ENCODE measurements around the gene ZDHHC11B.

Gene ZDHHC11B

GRCh38 chr5:670396-671270, 113.9 kb downstream of the ZDHHC11B start:
- no peak for TF ChIP-seq JUND (IDR thresholded peaks at IDR 0.05; ENCODE audit: low read depth)
- no peak for DNase-seq (ENCODE audit: low read depth in 1 of 2, low spot score in 1 of 2)
- in situ Hi-C loops (cut with HindIII; ENCODE audit: low pct_unique_long_range_greater_than_20kb, low sequenced_read_pairs) = no loop called here

GRCh38 chr5:669842-670395, 114.6 kb downstream of the ZDHHC11B start:
- no peak for TF ChIP-seq JUND (IDR thresholded peaks at IDR 0.05; ENCODE audit: low read depth)
- in situ Hi-C loops (cut with HindIII; ENCODE audit: low pct_unique_long_range_greater_than_20kb, low sequenced_read_pairs) = no loop called here
- no peak for DNase-seq (ENCODE audit: low read depth in 1 of 2, low spot score in 1 of 2)

- TF ChIP-seq JUND (IDR thresholded peaks at IDR 0.05; ENCODE audit: low read depth) = no peak
- in situ Hi-C loops (cut with HindIII; ENCODE audit: low pct_unique_long_range_greater_than_20kb, low sequenced_read_pairs) = no loop called here
- DNase-seq (ENCODE audit: low read depth in 1 of 2, low spot score in 1 of 2) = no peak
Observed at GRCh38 chr5:669111-669841, 115.3 kb downstream of the ZDHHC11B start.

GRCh38 chr5:668283-668995, 116.1 kb downstream of the ZDHHC11B start:
- in situ Hi-C loops (cut with HindIII; ENCODE audit: low pct_unique_long_range_greater_than_20kb, low sequenced_read_pairs) = no loop called here
- DNase-seq (ENCODE audit: low read depth in 1 of 2, low spot score in 1 of 2) = no peak
- TF ChIP-seq JUND (IDR thresholded peaks at IDR 0.05; ENCODE audit: low read depth) = no peak

- in situ Hi-C loops (cut with HindIII; ENCODE audit: low pct_unique_long_range_greater_than_20kb, low sequenced_read_pairs) = no loop called here
- no peak for TF ChIP-seq JUND (IDR thresholded peaks at IDR 0.05; ENCODE audit: low read depth)
Observed at GRCh38 chr5:666816-667498, 117.6 kb downstream of the ZDHHC11B start.

GRCh38 chr5:665956-666711, 118.4 kb downstream of the ZDHHC11B start:
- in situ Hi-C loops (cut with HindIII; ENCODE audit: low pct_unique_long_range_greater_than_20kb, low sequenced_read_pairs) = no loop called here
- TF ChIP-seq JUND (IDR thresholded peaks at IDR 0.05; ENCODE audit: low read depth) = no peak
- DNase-seq (ENCODE audit: low read depth in 1 of 2, low spot score in 1 of 2) = no peak

More at GRCh38 chr5:666816-667498, 117.6 kb downstream of the ZDHHC11B start:
- no peak for DNase-seq (ENCODE audit: low read depth in 1 of 2, low spot score in 1 of 2)

GRCh38 chr5:665541-665955, 119.0 kb downstream of the ZDHHC11B start:
- no peak for TF ChIP-seq JUND (IDR thresholded peaks at IDR 0.05; ENCODE audit: low read depth)
- DNase-seq (ENCODE audit: low read depth in 1 of 2, low spot score in 1 of 2) = no peak
- in situ Hi-C loops (cut with HindIII; ENCODE audit: low pct_unique_long_range_greater_than_20kb, low sequenced_read_pairs) = no loop called here

- in situ Hi-C loops (cut with HindIII; ENCODE audit: low pct_unique_long_range_greater_than_20kb, low sequenced_read_pairs) = no loop called here
- TF ChIP-seq JUND (IDR thresholded peaks at IDR 0.05; ENCODE audit: low read depth) = no peak
- no peak for DNase-seq (ENCODE audit: low read depth in 1 of 2, low spot score in 1 of 2)
Observed at GRCh38 chr5:664994-665360, 119.6 kb downstream of the ZDHHC11B start.

- in situ Hi-C loops (cut with HindIII; ENCODE audit: low pct_unique_long_range_greater_than_20kb, low sequenced_read_pairs) = no loop called here
- TF ChIP-seq JUND (IDR thresholded peaks at IDR 0.05; ENCODE audit: low read depth) = no peak
- no peak for DNase-seq (ENCODE audit: low read depth in 1 of 2, low spot score in 1 of 2)
Observed at GRCh38 chr5:664343-664993, 120.1 kb downstream of the ZDHHC11B start.

GRCh38 chr5:663436-664342, 120.8 kb downstream of the ZDHHC11B start:
- in situ Hi-C loops (cut with HindIII; ENCODE audit: low pct_unique_long_range_greater_than_20kb, low sequenced_read_pairs) = no loop called here
- no peak for TF ChIP-seq JUND (IDR thresholded peaks at IDR 0.05; ENCODE audit: low read depth)
- no peak for DNase-seq (ENCODE audit: low read depth in 1 of 2, low spot score in 1 of 2)

Data from T47D (cell line).